GM23338 (cell line): ENCODE results near the gene OR51B2. TPM values are rescaled to one million over a fixed set of nuclear protein-coding genes. Genes with fewer than 3 reads are reported as not detected.

Experiments
- ATAC-seq: fragments of 200-7000 bp; cut with Tn5 transposase; 3 replicates; pipeline ENCODE4 v1.9.1; 2020
- DNase-seq: peaks from one replicate; pipeline ENCODE4 v3.0.0-alpha.2; 2015; ENCODE audit warnings: low spot score
- H2AFZ ChIP-seq: fragments of 200-600 bp; sonication (generic); 2 replicates; pipeline ENCODE4 v1.8.0; 2016; ENCODE audit warnings: antibody characterized with exemption, mild to moderate bottlenecking, moderate library complexity
- H3F3A ChIP-seq: fragments of 200-600 bp; sonication (generic); replicated peaks from 2 replicates; pipeline ENCODE4 v1.8.0; 2017; ENCODE audit warnings: antibody characterized with exemption, mixed run types, low read depth
- H3K27ac ChIP-seq: fragments of 200-600 bp; sonication (generic); 2 replicates; pipeline ENCODE4 v1.6.1; 2016; ENCODE audit warnings: low read depth
- H3K27me3 ChIP-seq: fragments of 200-600 bp; sonication (generic); 2 replicates; pipeline ENCODE4 v1.8.0; 2016; ENCODE audit warnings: mild to moderate bottlenecking, mixed run types, moderate library complexity; ENCODE audit not compliant: insufficient read depth
- H3K36me3 ChIP-seq: fragments of 200-600 bp; sonication (generic); 2 replicates; pipeline ENCODE4 v1.8.0; 2016; ENCODE audit warnings: mild to moderate bottlenecking; ENCODE audit not compliant: insufficient read depth
- H3K4me1 ChIP-seq: fragments of 200-600 bp; sonication (generic); 2 replicates; pipeline ENCODE4 v1.8.0; 2016; ENCODE audit warnings: mild to moderate bottlenecking, moderate library complexity; ENCODE audit not compliant: insufficient read depth
- H3K4me2 ChIP-seq: fragments of 200-600 bp; sonication (generic); 2 replicates; pipeline ENCODE4 v1.7.1; 2017; ENCODE audit warnings: mixed run types
- H3K4me3 ChIP-seq: fragments of 200-600 bp; sonication (generic); 2 replicates; pipeline ENCODE4 v1.6.1; 2016; ENCODE audit warnings: mixed run types
- H3K79me2 ChIP-seq: fragments of 200-600 bp; sonication (generic); replicated peaks from 2 replicates; pipeline ENCODE4 v1.8.0; 2017; ENCODE audit warnings: mild to moderate bottlenecking; ENCODE audit not compliant: insufficient read depth
- H3K9me2 ChIP-seq: fragments of 200-600 bp; sonication (generic); 2 replicates; pipeline ENCODE4 v1.8.0; 2017; ENCODE audit not compliant: insufficient read depth
- H4K20me1 ChIP-seq: fragments of 200-600 bp; sonication (generic); replicated peaks from 2 replicates; pipeline ENCODE4 v1.8.0; 2017; ENCODE audit warnings: mild to moderate bottlenecking; ENCODE audit not compliant: insufficient read depth
- H3K27ac Mint-ChIP-seq: 2 replicates; pipeline ENCODE4 v1.8.0; 2020; ENCODE audit warnings: inconsistent platforms, mild to moderate bottlenecking, moderate library complexity, mixed read lengths
- H3K27me3 Mint-ChIP-seq: 3 replicates; pipeline ENCODE4 v1.8.0; 2022; ENCODE audit warnings: low read depth, mild to moderate bottlenecking, moderate library complexity, mixed read lengths, inconsistent platforms; ENCODE audit not compliant: insufficient read depth, poor library complexity
- H3K36me3 Mint-ChIP-seq: 3 replicates; pipeline ENCODE4 v1.8.0; 2021; ENCODE audit warnings: low read depth, mild to moderate bottlenecking, inconsistent platforms, moderate library complexity, mixed read lengths
- H3K4me1 Mint-ChIP-seq: 3 replicates; pipeline ENCODE4 v1.8.0; 2020; ENCODE audit warnings: mild to moderate bottlenecking, inconsistent platforms, mixed read lengths
- H3K4me3 Mint-ChIP-seq: 3 replicates; pipeline ENCODE4 v1.8.0; 2021; ENCODE audit warnings: moderate library complexity, mild to moderate bottlenecking, inconsistent platforms, mixed read lengths
- H3K9me3 Mint-ChIP-seq: 3 replicates; pipeline ENCODE4 v1.8.0; 2020; ENCODE audit warnings: moderate library complexity, mild to moderate bottlenecking, inconsistent platforms, mixed read lengths
- CREB1 ChIP-seq: fragments of 250-450 bp; sonication (Bioruptor Pico); IDR thresholded peaks from 2 replicates; pipeline ENCODE4 v1.5.0; 2020; ENCODE audit warnings: low read depth, mild to moderate bottlenecking, moderate library complexity
- EZH2phosphoT487 ChIP-seq: fragments of 200-600 bp; sonication (generic); IDR thresholded peaks from one replicate; pipeline ENCODE4 v1.8.1; 2018; ENCODE audit warnings: antibody characterized with exemption; ENCODE audit not compliant: unreplicated experiment
- JUNB ChIP-seq: IDR thresholded peaks from one replicate; pipeline ENCODE4 v1.6.1; 2016; ENCODE audit warnings: antibody characterized with exemption; ENCODE audit not compliant: unreplicated experiment
- ZNF114 ChIP-seq: fragments of 250-450 bp; sonication (Bioruptor Pico); IDR thresholded peaks from 2 replicates; pipeline ENCODE4 v1.5.0; 2020; ENCODE audit warnings: mild to moderate bottlenecking, moderate library complexity
- ZNF331 ChIP-seq: fragments of 250-450 bp; sonication (Bioruptor Pico); IDR thresholded peaks from 2 replicates; pipeline ENCODE4 v1.5.0; 2020; ENCODE audit warnings: low read depth, mild to moderate bottlenecking, moderate library complexity
- polyA plus RNA-seq: library from polyadenylated mRNA; unstranded; fragments of >200 nt; fragmentation: Nextera tagmentation; extraction: Ambion mirVana; gene quantifications from 2 replicates; pipeline ENCODE4 v1.2.1, GENCODE V29; 2016
- total RNA-seq: library from RNA; depleted of rRNA; stranded (reverse); fragments of >200 nt; shearing (Covaris generic); gene quantifications from 2 replicates; pipeline ENCODE4 v1.2.3, GENCODE V29; 2014
- TF ChIP-seq, protein P1 (sequence below): fragments of 250-450 bp; sonication (Bioruptor Pico); IDR thresholded peaks from 2 replicates; pipeline ENCODE4 v1.5.0; 2020; ENCODE audit warnings: mild to moderate bottlenecking, moderate library complexity
- TF ChIP-seq, protein P2 (sequence below): IDR thresholded peaks from 2 replicates; pipeline ENCODE4 v1.6.1; 2016; ENCODE audit warnings: antibody characterized with exemption

Gene OR51B2
- total and polyA plus RNA-seq, 2 experiments from 2014 or later = not detected

DNA sequence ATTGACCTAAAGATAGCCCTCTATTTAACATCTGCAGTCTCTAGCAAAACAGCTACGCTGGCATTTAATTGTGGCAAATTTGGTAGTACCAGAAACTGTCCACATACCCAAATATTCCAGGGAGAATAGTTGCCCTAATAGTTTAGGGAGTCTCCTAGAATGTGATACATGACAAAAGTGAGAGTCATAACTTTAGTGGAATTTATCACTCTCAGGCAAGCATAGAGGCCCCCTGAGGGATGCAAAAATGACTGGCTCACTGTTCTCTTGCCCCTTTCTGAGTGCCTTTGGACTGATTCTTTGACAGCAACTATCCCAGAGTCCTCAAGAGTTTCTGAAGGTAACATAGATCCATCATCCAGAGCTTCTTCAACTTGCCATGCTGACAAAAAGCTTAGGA is 20.1 kb downstream of the OR51B2 start (continued):
- TF ChIP-seq, protein P1, sequence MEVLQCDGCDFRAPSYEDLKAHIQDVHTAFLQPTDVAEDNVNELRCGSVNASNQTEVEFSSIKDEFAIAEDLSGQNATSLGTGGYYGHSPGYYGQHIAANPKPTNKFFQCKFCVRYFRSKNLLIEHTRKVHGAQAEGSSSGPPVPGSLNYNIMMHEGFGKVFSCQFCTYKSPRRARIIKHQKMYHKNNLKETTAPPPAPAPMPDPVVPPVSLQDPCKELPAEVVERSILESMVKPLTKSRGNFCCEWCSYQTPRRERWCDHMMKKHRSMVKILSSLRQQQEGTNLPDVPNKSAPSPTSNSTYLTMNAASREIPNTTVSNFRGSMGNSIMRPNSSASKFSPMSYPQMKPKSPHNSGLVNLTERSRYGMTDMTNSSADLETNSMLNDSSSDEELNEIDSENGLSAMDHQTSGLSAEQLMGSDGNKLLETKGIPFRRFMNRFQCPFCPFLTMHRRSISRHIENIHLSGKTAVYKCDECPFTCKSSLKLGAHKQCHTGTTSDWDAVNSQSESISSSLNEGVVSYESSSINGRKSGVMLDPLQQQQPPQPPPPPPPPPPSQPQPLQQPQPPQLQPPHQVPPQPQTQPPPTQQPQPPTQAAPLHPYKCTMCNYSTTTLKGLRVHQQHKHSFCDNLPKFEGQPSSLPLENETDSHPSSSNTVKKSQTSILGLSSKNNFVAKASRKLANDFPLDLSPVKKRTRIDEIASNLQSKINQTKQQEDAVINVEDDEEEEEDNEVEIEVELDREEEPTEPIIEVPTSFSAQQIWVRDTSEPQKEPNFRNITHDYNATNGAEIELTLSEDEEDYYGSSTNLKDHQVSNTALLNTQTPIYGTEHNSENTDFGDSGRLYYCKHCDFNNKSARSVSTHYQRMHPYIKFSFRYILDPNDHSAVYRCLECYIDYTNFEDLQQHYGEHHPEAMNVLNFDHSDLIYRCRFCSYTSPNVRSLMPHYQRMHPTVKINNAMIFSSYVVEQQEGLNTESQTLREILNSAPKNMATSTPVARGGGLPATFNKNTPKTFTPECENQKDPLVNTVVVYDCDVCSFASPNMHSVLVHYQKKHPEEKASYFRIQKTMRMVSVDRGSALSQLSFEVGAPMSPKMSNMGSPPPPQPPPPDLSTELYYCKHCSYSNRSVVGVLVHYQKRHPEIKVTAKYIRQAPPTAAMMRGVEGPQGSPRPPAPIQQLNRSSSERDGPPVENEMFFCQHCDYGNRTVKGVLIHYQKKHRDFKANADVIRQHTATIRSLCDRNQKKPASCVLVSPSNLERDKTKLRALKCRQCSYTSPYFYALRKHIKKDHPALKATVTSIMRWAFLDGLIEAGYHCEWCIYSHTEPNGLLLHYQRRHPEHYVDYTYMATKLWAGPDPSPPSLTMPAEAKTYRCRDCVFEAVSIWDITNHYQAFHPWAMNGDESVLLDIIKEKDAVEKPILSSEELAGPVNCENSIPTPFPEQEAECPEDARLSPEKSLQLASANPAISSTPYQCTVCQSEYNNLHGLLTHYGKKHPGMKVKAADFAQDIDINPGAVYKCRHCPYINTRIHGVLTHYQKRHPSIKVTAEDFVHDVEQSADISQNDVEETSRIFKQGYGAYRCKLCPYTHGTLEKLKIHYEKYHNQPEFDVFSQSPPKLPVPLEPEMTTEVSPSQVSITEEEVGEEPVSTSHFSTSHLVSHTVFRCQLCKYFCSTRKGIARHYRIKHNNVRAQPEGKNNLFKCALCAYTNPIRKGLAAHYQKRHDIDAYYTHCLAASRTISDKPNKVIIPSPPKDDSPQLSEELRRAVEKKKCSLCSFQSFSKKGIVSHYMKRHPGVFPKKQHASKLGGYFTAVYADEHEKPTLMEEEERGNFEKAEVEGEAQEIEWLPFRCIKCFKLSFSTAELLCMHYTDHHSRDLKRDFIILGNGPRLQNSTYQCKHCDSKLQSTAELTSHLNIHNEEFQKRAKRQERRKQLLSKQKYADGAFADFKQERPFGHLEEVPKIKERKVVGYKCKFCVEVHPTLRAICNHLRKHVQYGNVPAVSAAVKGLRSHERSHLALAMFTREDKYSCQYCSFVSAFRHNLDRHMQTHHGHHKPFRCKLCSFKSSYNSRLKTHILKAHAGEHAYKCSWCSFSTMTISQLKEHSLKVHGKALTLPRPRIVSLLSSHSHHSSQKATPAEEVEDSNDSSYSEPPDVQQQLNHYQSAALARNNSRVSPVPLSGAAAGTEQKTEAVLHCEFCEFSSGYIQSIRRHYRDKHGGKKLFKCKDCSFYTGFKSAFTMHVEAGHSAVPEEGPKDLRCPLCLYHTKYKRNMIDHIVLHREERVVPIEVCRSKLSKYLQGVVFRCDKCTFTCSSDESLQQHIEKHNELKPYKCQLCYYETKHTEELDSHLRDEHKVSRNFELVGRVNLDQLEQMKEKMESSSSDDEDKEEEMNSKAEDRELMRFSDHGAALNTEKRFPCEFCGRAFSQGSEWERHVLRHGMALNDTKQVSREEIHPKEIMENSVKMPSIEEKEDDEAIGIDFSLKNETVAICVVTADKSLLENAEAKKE (CRISPR knock-in tag) = no peak
- TF ChIP-seq, protein P2, sequence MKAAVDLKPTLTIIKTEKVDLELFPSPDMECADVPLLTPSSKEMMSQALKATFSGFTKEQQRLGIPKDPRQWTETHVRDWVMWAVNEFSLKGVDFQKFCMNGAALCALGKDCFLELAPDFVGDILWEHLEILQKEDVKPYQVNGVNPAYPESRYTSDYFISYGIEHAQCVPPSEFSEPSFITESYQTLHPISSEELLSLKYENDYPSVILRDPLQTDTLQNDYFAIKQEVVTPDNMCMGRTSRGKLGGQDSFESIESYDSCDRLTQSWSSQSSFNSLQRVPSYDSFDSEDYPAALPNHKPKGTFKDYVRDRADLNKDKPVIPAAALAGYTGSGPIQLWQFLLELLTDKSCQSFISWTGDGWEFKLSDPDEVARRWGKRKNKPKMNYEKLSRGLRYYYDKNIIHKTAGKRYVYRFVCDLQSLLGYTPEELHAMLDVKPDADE = no peak
- TF ChIP-seq EZH2phosphoT487 = no peak
- TF ChIP-seq JUNB = no peak
- no peak for TF ChIP-seq ZNF331 (CRISPR knock-in tag)
- TF ChIP-seq ZNF114 (CRISPR knock-in tag) = no peak

DNA sequence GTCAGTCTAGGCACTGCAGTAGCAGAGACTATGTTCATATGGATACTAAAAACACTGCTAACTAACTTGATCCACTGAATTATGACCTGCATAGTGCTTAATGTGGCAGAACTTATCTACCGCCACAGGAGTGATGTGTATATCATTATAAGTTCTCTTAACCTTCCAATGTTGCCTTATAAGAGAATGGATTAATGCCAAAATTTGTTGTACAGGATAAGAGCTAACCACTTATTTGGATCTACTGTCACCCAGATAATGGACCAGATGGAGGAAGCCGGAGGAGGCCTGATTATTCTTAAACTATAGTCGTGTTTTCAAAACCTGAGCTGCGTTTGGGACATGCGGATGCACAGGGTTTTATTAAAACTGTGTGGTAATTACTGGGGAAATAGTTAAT is 20.5 kb downstream of the OR51B2 start:
- Histone ChIP-seq H3K27me3 (no peaks in the 10 kb centered on the region), H3K36me3 (no peaks in the 10 kb centered on the region), H3K9me2 (no peaks in the 10 kb centered on the region), H2AFZ (no peak overlapping the region), H3K4me2 (no peak overlapping the region), H3K4me3 (no peak overlapping the region), H3K27ac (no peak overlapping the region), H3K79me2 (no peaks in the 10 kb centered on the region), H4K20me1 (no peaks in the 10 kb centered on the region; the same call in 1 of the 2 replicates), H3F3A (no peaks in the 10 kb centered on the region), H3K4me1 (no peaks in the 10 kb centered on the region)
- DNase-seq = no peak
- Mint-ChIP-seq H3K27ac (no peak overlapping the region), H3K4me3 (no peak overlapping the region), H3K27me3 (no peaks in the 10 kb centered on the region), H3K9me3 (no peaks in the 10 kb centered on the region), H3K4me1 (no peaks in the 10 kb centered on the region), H3K36me3 (no peaks in the 10 kb centered on the region)
- ATAC-seq = no peak
- TF ChIP-seq, protein P1 (CRISPR knock-in tag) = no peak
- TF ChIP-seq EZH2phosphoT487 (no peak), CREB1 (no peak), ZNF331 (CRISPR knock-in tag) (no peak)
- TF ChIP-seq, protein P2 = no peak
